ENCODE results near the gene RTP1. TPM values are rescaled to one million over a fixed set of nuclear protein-coding genes. Genes with fewer than 3 reads are reported as not detected.
"Not testable (repeated sequence)": the region's sequence is repeated elsewhere in the genome, so short reads cannot be mapped to it uniquely, and the experiment has no call there.

The RTP1 gene
- total RNA-seq, 4 donors from 2014 or later: not detected

GRCh38 chr3:187198490-187198889, 1.2 kb downstream of the RTP1 start:
- in situ Hi-C loops (cut with MboI; ENCODE audit: low pct_ligation_motif_present in 1 of 4, low pct_unique_long_range_greater_than_20kb in 1 of 4, low sequenced_read_pairs in 3 of 4): no loop called here
- Histone ChIP-seq H3K9me3 (no peaks in the 10 kb centered on the region), H3K4me1 (no peaks in the 10 kb centered on the region), H3K36me3 (no peaks in the 10 kb centered on the region), H3K4me3 (no peak overlapping the region), H3K27ac (no peak overlapping the region), H3K27me3 (no peaks in the 10 kb centered on the region)
- no peak for TF ChIP-seq POLR2A (IDR thresholded peaks at IDR 0.05)
- TF ChIP-seq, protein P1, sequence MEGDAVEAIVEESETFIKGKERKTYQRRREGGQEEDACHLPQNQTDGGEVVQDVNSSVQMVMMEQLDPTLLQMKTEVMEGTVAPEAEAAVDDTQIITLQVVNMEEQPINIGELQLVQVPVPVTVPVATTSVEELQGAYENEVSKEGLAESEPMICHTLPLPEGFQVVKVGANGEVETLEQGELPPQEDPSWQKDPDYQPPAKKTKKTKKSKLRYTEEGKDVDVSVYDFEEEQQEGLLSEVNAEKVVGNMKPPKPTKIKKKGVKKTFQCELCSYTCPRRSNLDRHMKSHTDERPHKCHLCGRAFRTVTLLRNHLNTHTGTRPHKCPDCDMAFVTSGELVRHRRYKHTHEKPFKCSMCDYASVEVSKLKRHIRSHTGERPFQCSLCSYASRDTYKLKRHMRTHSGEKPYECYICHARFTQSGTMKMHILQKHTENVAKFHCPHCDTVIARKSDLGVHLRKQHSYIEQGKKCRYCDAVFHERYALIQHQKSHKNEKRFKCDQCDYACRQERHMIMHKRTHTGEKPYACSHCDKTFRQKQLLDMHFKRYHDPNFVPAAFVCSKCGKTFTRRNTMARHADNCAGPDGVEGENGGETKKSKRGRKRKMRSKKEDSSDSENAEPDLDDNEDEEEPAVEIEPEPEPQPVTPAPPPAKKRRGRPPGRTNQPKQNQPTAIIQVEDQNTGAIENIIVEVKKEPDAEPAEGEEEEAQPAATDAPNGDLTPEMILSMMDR (IDR thresholded peaks at IDR 0.05): no peak
- no peak for TF ChIP-seq EP300 (IDR thresholded peaks at IDR 0.05; ENCODE audit: low read depth)
- no peak for TF ChIP-seq POLR2AphosphoS5 (IDR thresholded peaks at IDR 0.05)
- intact Hi-C loops (cut with DNase I; ENCODE audit: low total_unique reads): no loop called here
- WGBS, 2 donors (ENCODE audit: low coverage in 1 of 2): 74 to 75% methylated on average over 4 of the region's 4 CpGs
- DNase-seq: no peak

- H3K9me3 ChIP-seq; H3K27me3 ChIP-seq; H3K4me3 ChIP-seq; H3K27ac ChIP-seq; H3K36me3 ChIP-seq; DNase-seq; in situ Hi-C loops (cut with MboI; ENCODE audit: low pct_ligation_motif_present in 1 of 4, low pct_unique_long_range_greater_than_20kb in 1 of 4, low sequenced_read_pairs in 3 of 4); H3K4me1 ChIP-seq; intact Hi-C loops (cut with DNase I; ENCODE audit: low total_unique reads): not testable (repeated sequence)
- 94% methylated on average over 44 of the region's 44 CpGs; no CpG with 5 or more reads in 1 of the 2 donors for WGBS, 2 donors (ENCODE audit: low coverage in 1 of 2)
Observed at GRCh38 chr3:187199463-187200050, 2.3 kb downstream of the RTP1 start.

- H3K27ac ChIP-seq: no peak overlapping the region
- in situ Hi-C loops (cut with MboI; ENCODE audit: low pct_ligation_motif_present in 1 of 4, low pct_unique_long_range_greater_than_20kb in 1 of 4, low sequenced_read_pairs in 3 of 4) (no loop called here), intact Hi-C loops (cut with DNase I; ENCODE audit: low total_unique reads) (no loop called here)
- no peaks in the 10 kb centered on the region for H3K27me3 ChIP-seq
- no peaks in the 10 kb centered on the region for H3K36me3 ChIP-seq
- H3K4me1 ChIP-seq: peaks cover 6 to 35% (median 14%) of the 10 kb centered on the region in 4 donors
- WGBS, 2 donors (ENCODE audit: low coverage in 1 of 2): 47 to 54% methylated on average over 2 of the region's 2 CpGs
- DNase-seq: no peak
- H3K9me3 ChIP-seq: no peaks in the 10 kb centered on the region
- H3K4me3 ChIP-seq: no peak overlapping the region
- no peak for TF ChIP-seq POLR2A (IDR thresholded peaks at IDR 0.05)
- TF ChIP-seq, protein P1 (IDR thresholded peaks at IDR 0.05): no peak
- TF ChIP-seq EP300 (IDR thresholded peaks at IDR 0.05; ENCODE audit: low read depth): no peak
- TF ChIP-seq POLR2AphosphoS5 (IDR thresholded peaks at IDR 0.05): no peak
Observed at GRCh38 chr3:187205683-187206082, 8.4 kb downstream of the RTP1 start.

DNA sequence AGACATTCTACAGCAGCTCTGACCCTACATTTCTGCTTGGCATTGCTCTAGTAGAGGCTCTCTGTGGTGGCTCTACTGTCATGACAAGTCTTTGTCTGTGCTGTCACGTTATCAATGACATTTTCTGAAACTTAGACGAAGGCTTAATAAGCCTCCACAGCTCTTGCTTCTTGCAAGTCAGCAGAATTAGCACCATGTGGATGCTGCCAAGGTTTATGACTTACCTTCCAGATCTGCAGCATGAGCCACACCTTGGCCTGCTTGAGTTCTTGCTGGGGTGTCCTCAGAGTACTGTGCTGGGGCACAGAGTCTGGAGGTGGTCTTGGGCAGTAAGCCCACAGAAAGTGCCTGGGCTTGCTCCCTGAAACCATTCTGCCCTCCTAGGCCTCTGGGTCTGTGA, 9.8 kb downstream of the RTP1 start:
- Histone ChIP-seq H3K27me3 (no peaks in the 10 kb centered on the region), H3K4me1 (peaks cover 6 to 39% (median 14%) of the 10 kb centered on the region in 4 donors), H3K27ac (peak overlapping the region in 3 of 4 donors; percentile 46 to 72 (median 56)), H3K36me3 (no peaks in the 10 kb centered on the region), H3K4me3 (no peak overlapping the region), H3K9me3 (no peaks in the 10 kb centered on the region)
- no peak for DNase-seq
- no peak for TF ChIP-seq EP300 (IDR thresholded peaks at IDR 0.05; ENCODE audit: low read depth)
- TF ChIP-seq, protein P1 (IDR thresholded peaks at IDR 0.05): no peak
- in situ Hi-C loops (cut with MboI; ENCODE audit: low pct_ligation_motif_present in 1 of 4, low pct_unique_long_range_greater_than_20kb in 1 of 4, low sequenced_read_pairs in 3 of 4) (no loop called here), intact Hi-C loops (cut with DNase I; ENCODE audit: low total_unique reads) (no loop called here)
- WGBS, 2 donors (ENCODE audit: low coverage in 1 of 2): 78% methylated on average over 2 of the region's 2 CpGs; no CpG with 5 or more reads in 1 of the 2 donors

GRCh38 chr3:187207624-187208023, 10.3 kb downstream of the RTP1 start:
- Histone ChIP-seq H3K4me3 (no peak overlapping the region), H3K9me3 (no peaks in the 10 kb centered on the region), H3K4me1 (peaks cover 6 to 39% (median 14%) of the 10 kb centered on the region in 4 donors), H3K27me3 (no peaks in the 10 kb centered on the region), H3K27ac (peak overlapping the region; percentile 46 to 72 (median 57)), H3K36me3 (no peaks in the 10 kb centered on the region)
- no peak for DNase-seq
- intact Hi-C loops (cut with DNase I; ENCODE audit: low total_unique reads) (no loop called here), in situ Hi-C loops (cut with MboI; ENCODE audit: low pct_ligation_motif_present in 1 of 4, low pct_unique_long_range_greater_than_20kb in 1 of 4, low sequenced_read_pairs in 3 of 4) (no loop called here)
- TF ChIP-seq EP300 (IDR thresholded peaks at IDR 0.05; ENCODE audit: low read depth): no peak
- TF ChIP-seq, protein P1 (IDR thresholded peaks at IDR 0.05): no peak
- no peak for TF ChIP-seq POLR2A (IDR thresholded peaks at IDR 0.05)
- no peak for TF ChIP-seq POLR2AphosphoS5 (IDR thresholded peaks at IDR 0.05)

Measured in transverse colon (tissue), 4 donors.